Left forelimb (tissue), 1 donor: ENCODE measurements around the gene ZNF892.
"Not testable (repeated sequence)": the region's sequence is repeated elsewhere in the genome, so short reads cannot be mapped to it uniquely, and the experiment has no call there.

ENCODE experiments used
- DNase-seq: peaks from one replicate; pipeline ENCODE4 v3.0.0-alpha.2; 2018; ENCODE audit warnings: low spot score

Gene ZNF892

GRCh38 chr2:95231723-95232122 lies 24.4 kb downstream of the ZNF892 start:
- peak; percentile 63 for DNase-seq

- no peak for DNase-seq
These were observed 24.9 kb downstream of the ZNF892 start for GRCh38 chr2:95232232-95232631.

- no peak for DNase-seq
These were observed 27.0 kb downstream of the ZNF892 start for GRCh38 chr2:95234286-95234785.

DNA sequence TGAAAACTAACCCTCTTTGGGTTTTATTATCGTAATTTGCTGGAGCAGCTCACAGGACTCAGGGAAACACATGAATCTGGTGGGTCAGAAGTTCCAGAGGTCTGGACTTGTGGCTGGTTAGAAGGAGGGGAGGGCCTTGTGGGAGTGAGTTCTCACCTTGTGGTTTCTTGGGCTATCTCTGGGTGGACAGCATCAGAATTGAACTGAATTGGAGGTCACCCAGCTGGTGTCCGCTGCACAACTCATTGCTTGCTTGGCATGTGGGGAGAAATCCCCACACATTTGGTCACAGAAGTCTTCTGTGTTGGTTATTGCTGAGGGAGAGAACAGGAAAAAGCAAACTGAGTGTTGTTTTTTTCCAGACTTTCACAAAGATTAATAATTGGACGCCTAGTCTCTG lies 27.5 kb downstream of the ZNF892 start:
- no peak for DNase-seq

DNA sequence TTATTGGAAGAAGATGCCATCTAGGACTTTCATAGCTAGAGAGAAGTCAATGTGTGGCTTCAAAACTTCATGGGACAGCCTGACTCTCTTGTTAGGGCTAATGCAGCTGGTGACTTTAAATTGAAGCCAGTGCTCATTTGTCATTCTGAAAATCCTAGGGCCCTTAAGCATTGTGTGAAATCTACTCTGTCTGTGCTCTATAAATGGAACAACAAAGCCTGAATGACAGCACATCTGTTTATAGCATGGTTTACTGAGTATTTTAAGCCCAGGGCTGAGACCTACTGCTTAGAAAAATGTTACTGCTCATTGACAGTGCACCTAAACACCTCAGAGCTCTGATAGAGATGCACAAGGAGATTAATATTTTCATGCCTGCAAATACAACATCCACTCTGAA lies 30.8 kb downstream of the ZNF892 start:
- no peak for DNase-seq

- no peak for DNase-seq
These were observed 32.8 kb downstream of the ZNF892 start for GRCh38 chr2:95240091-95240490.

GRCh38 chr2:95240556-95240955 lies 33.2 kb downstream of the ZNF892 start:
- DNase-seq, result no peak

DNA sequence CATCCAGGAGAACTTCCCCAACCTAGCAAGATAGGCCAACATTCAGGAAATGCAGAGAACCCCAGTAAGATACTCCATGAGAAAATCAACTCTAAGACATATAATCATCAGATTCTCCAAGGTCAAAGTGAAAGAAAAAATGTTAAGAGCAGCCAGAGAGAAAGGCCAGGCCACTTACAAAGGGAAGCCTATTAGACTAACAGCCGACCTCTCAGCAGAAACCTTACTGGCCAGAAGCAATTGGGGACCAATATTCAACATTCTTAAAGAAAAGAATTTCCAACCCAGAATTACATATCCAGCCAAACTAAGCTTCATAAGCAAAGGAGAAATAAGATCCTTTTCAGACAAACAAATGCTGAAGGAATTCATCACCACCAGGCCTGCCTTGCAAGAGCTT lies 34.8 kb downstream of the ZNF892 start:
- not testable (repeated sequence) for DNase-seq
